Measurements from ENCODE around the gene HNF4A. TPM values are rescaled to one million over a fixed set of nuclear protein-coding genes. Genes with fewer than 3 reads are reported as not detected.

Gene HNF4A
- polyA plus RNA-seq, 1 donor, result 0.04 TPM

DNA sequence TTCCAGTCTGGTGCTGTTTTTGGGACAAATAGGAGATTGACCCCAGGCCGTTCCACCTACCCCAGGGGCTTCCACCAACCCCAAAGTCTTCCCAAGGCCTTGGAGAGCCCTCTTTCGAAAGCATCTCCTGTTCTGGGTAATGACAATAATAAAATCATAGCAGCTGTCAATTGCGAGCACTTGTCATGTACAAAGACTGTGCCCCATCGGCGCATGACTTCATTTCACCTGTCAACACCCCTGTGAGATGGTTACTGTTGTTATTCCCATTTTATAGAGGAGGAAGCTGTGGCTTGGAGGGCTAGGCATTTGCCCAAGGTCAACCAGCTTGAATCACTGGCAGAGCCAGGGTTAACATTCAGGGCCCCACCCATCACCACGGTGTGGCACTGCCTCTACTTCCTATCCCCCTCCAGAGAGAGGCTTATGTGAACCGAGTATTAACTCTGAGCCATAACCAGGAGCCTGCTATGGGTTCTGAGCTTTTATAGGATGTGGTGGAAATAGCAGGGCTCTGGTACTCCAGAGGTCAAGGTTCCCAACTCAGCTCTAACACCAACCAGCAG is 51.2 kb downstream of the HNF4A start:
- no peak for DNase-seq

DNA sequence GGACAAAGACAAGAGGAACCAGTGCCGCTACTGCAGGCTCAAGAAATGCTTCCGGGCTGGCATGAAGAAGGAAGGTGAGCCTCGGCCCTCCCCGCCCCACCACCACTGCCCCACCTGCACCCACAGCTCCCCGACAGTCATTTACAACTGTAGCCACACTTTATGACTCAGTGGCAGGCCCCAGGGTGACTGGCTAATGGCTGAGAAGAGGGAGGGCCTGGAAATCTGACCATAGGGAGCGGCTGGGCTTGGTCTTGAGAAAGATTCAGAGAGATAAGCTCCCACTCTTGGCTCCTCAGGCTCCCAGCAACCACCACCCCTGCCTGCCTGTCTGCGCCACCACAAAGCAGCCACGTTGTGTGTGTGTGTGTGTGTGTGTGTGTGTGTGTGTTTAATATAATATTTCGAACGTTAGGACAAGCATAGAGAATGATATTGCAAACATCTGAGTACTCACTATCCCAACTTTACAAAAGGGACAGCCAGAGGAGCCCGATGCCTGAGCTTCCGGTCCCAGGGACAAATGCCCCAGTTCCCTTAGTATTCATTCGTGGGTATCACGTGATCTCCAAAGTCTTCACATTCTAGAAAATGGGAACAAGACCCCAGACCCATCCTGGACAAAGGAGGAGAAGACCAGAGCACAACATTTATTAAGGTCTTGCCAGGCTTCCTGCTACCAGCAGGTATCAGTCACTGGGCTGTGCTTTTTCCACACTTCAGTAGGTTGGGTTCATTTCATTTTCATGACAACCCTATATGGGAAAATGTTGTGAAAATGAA is 52.1 kb downstream of the HNF4A start:
- no peak for DNase-seq

DNA sequence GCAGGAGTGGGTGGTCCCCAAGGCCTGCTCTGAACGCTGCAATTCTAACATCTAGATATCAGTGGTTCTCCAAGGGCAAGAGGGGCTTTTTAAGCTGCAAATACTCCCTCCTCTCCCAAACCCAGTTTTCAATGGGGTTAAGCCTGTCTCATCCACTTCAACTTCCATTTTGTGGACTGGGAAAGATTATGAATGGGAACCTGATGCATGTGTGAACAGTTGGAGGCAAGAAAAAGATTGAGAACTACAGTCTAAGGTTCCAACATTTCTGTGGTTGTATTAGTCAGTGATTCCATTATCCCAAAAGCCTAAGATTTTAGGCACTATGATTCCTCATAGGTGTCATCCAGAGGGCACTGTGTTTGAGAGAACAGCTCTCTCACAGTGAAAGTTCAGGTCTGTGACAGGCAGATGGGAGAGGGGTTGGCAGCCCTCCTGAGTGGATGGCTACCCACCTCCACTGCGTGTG is 53.7 kb downstream of the HNF4A start:
- no peak for DNase-seq

DNA sequence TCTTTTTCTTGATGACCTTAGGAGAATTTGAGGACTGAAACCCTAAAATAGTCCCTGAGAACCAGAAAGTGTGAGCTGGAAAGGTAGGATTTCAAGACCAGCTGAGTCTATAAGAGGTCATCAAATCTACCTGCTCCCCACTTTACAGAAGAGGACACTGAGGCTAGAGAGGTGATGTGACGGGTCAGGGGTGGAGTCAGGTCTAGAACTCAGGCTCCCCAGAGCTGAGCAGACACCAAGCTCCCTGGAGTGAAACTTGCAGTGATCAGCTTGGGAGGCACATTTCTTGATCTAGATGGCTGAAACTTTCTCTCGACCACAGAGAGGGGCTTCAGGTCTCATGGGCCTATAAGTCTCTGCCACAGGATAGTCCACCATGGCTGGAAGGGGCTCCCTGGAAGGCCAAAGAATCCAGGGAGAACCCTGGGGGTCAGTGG is 55.1 kb downstream of the HNF4A start:
- DNase-seq, result no peak

DNA sequence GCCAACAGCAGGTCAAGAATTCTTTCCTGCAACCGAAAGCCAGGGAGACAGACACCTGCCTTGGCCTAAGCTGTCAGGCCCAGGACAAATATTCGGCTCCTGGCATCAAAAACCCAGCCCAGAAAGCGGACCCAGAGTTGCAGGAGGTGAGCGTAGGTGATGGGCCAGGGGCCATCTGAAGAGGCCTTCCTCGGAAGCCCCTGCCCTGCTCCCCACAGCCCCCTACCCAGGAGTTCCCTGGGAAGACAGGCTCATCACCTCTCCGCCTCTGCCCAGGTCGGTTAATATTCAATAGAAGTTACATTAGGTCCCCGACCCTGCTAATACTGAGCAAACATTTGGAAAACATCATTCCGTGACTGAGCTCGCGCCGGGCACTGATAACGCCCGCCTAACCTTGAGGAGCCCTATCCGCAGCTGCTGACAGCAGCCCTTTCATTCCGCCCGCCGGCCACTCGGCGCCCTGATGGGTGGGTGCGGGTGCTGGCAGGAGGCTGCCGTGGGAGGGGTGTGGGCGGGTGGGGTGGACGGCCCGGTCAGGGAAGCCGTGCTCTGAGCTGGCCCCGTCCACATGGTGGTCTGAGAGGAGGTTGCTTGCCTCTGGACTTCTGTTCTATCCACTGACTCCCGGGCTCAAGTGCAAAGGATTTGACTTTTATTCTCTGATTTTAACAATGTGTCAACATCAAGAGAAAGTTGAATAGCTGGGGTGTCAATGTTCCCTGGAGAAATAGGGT is 55.7 kb downstream of the HNF4A start:
- DNase-seq, result no peak

DNA sequence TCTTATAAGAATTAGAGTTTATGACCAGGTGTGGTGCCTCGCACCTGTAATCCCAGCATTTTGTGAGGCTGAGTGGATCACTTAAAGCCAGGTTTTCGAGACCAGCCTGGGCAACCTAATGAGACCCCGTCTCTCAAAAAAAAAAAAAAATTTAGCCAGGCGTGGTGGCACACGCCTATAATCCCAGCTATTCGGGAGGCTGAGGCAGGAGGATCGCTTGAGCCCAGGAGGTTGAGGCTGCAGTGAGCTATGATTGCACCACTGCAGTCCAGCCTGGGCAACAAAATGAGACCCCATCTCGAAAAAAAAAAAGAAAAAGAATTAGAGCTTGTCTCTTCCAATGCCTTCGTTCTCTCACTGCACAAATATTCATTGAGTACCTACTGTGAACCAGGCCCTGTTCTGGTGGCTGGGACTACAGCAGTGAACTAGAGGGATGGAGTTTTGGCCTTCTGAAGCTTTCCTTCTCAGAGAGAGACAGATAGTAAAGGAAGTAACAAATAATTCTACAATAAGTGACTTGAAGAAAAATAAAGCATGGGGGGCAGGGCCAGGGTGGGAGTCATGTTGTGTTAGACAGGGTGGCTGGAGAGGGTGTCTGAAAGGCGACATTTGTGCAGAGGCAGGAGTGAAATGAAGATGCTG is 56.4 kb downstream of the HNF4A start:
- DNase-seq, result no peak

DNA sequence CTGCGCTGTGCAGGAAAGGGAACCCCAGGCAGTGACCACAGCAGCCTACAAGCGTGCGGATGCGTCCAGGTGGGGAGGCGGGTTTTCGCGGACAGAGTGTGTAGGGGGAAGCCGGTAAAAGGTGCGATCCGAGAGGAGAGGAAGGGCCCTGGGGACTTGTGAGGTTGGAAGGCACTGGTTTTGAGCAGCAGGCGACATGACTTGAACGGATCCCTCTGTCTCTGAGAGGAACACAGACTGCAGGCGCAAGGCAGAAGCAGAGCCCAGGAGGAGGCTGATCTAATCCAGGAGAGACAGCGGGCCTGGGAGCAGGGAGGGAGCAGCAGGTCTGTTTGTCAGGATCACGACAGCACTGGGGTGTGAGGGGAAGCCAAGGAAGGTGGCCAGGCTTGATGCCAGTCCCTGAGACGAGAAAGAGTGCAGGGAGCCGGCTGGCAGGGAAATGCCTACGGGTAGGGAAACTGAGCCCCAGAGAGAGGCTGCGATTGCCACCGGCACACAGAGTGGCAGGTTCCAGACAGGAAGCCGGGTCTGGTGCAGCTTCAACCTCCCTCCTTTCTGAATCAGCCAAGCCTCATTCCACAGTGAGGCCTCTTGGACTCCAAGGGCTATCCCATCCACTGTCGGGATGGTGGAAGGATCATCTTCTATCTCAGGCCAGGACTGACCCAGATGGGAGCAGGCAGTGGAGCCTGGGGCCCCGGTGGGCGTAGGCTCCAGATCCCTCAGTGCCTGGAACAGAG is 57.1 kb downstream of the HNF4A start:
- DNase-seq, result no peak

DNA sequence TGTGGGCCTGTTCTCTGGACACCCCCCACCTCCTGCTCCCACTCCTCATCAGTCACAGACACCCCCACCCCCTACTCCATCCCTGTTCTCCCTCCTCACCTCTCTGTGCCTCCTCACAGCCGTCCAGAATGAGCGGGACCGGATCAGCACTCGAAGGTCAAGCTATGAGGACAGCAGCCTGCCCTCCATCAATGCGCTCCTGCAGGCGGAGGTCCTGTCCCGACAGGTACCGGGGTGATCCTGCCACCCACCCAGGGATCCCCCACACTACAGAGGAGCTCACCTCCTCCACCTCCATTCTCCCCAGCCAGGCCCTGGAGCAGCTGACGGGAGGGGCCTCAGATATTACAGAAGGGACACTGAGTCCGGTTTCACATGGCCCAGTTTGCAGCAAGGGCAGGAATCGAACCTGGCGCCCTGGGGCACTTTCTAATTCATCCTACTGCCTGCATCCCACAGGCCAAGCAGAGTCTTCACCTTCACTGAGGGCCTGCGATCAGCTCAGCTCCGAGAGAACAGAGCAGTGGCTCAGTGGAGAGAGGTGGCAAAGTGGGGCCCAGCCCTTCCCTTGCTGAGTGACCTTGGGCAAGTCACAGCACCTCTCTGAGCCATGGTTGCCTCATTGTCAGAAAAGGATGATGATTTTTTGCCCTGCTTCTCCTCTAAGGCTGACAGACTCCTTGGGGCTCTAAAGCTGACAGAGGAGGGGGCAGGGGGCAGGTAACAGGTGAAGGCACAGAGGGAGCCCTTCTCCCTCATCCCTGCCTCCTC is 58.3 kb downstream of the HNF4A start:
- DNase-seq, result no peak

DNA sequence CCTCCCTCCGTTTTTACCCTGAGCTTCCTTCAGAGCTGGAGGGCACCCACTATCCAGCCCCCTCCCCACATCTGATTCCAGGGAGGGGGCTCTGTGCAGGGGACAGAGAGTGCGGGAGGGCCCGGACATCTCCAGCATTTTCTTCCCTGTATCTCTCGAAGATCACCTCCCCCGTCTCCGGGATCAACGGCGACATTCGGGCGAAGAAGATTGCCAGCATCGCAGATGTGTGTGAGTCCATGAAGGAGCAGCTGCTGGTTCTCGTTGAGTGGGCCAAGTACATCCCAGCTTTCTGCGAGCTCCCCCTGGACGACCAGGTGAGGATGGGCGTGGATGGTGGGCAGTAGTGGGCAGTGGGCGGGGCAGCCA is 58.8 kb downstream of the HNF4A start:
- no peak for DNase-seq

DNA sequence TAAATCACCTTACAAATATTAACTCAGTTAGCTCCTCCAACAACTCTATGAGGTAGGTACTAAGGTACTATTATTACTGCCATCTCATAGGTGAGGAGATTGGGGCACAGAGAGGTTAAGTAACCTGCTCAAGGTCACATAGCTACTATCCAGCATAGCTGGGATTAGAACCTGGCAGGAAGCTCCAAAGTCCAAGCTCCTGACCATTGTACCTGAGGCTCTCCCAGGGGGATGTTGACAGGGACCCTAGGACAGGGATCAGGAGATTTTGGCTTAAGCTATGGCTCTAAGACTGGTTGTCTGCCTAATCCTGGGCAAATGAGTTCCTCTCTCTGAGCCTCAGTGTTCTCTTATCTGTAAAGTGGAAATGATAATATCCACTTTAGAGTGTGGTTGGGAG is 59.3 kb downstream of the HNF4A start:
- DNase-seq, result no peak

DNA sequence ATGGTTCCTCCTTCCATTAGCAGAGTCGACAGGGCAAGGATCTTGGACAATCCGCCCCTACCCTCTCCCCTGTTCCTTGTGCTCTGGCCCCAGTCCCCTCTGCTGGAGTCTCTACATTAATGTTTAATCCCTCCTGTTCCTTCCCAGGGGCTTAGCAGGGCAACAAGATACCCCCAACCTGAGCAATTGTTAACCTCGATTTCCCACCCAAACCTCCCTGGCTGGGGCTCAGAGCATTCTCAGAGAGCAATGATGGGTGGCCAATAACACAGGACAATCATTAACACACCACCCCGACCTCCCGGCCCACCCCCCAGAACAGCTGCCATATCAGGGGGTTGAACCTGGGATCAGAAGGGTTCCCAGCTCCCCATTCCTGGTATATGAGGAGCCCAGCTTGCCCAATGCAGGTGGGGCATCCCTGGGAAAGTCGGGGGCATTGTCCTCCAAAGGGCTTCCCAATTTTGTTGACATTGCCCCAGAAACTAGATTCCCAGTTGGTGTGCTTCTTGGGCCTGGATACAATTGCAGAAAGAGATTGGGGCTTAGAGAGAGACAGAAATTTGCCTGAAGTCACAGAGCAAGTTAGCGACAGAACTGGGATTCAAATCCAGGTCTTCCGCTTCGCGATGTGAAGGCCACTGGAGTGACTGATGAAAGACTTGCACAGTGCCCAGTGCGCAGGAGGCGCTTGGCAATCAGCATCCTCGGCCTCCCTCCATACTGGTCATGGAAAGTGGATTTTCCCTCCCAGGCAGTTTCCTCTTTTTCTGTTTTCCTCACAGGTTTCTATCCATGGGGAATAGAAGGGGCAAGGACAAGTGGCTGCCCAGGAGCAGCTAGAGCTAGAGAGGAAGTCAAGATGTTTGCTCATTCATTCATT is 60.6 kb downstream of the HNF4A start:
- DNase-seq, result no peak

DNA sequence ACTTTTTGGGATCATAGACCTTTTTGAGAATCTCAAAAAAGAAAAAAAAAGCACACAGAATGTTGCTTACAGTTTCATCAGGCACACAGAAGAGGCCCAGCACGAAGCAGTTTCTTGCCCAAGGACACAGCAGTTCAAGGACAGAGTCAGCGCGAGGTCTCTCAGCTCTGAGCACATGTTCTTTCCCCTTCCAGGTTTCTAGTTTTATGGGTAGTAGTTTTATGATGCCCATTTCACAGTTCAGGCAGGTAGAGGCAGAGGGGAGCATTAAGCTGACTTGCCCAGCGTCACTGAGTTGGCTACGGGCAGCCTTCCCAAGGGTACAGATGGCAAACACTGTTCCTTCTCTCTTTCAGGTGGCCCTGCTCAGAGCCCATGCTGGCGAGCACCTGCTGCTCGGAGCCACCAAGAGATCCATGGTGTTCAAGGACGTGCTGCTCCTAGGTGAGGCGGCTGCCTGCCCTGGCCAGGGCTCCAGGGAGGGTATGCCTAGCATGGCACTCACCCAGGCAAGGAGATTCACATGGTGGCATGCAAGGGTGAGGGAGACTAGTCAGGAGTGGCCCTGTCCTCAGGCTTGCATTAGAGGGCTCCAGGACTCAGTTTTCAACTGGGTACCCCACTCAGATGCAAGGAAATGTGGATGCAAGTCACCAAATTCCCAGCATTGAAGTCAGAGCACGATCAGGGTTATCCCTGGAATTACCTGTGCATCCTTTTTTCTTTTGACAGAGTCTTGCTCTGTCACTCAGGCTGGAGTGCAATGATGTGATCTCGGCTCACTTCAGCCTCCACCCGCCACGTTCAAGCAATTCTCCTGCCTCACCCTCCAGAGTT is 62.8 kb downstream of the HNF4A start:
- no peak for DNase-seq

DNA sequence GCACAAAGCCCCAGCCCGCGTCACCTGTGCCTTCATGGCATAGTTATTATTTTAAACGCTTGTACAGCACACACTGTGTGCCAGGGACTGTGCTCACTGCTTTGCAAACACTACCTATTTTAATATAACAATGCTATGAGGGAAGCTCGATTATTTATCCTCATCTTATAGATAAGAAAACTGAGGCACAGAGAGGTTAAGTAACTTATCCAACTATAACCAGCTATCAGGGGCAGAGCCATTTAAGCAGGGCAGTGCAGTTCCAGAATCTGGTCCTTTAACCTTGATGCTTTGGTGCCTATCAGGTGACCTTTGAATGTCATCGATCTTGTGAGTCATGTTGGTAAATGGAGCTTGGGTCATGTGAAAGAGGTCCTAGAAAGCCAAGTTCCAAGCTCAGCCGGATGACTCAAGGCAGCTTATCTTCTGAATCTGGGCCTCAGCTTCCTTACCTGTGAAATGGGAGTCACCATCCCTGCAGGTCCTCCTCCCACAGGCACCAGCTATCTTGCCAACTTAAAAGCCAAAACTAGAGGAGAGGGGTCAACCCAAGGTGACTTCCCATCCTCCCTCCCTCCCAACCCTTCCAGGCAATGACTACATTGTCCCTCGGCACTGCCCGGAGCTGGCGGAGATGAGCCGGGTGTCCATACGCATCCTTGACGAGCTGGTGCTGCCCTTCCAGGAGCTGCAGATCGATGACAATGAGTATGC is 63.8 kb downstream of the HNF4A start:
- no peak for DNase-seq

DNA sequence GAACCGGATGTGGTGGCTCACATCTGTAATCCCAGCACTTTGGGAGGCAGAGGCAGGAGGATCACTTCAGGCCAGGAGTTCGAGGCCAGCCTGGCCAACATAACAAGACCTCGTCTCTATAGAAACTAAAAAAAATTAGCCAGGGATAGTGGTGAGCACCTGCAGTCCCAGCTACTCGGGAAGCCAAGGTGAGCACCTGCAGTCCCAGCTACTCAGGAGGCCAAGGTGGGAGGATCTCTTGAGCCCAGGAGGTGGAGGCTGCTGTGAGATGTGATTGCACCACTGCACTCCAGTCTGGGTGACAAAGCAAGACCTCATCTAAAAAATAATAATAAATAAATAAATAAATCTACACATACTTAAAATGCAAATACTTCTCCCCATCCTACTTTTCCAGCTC is 65.0 kb downstream of the HNF4A start:
- DNase-seq, result no peak

DNA sequence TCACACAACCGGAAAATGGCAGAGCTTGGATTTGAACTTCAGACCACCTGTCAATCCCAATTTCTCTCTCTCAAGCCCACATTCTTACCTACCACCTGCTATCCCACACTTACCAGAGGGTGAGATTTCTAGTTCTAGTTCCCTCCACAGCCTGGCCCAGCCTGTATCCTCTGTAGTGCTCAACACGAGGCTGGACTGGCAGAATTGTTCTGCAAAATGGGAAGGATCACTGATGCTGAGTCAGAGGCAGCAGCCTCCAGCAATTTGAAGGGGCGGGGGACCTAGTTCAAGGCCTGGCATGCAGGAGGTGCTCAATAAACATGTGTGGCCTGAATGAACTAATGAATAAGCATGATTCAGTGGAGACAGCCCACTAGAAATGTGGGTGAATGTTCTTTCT is 66.6 kb downstream of the HNF4A start:
- DNase-seq, result no peak

DNA sequence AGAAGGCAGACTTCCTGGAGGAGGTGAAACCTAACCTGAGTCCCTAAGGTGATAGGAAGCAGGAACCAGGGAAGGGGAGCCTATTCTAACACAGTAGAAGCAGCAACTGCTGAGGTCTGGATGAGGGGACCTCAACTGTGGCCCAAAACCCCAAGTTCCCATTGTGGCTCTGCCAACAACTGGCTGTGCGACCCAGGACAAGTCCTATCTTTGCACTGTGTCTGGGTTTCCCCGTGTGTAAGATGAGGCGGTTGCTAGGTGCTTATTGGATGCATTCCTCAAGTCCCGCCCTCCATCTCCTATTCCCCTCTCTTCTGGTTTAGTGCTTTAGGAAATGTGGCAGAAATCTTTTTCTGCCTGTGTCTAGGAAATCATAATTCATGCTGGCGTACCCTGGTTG is 68.0 kb downstream of the HNF4A start:
- no peak for DNase-seq

DNA sequence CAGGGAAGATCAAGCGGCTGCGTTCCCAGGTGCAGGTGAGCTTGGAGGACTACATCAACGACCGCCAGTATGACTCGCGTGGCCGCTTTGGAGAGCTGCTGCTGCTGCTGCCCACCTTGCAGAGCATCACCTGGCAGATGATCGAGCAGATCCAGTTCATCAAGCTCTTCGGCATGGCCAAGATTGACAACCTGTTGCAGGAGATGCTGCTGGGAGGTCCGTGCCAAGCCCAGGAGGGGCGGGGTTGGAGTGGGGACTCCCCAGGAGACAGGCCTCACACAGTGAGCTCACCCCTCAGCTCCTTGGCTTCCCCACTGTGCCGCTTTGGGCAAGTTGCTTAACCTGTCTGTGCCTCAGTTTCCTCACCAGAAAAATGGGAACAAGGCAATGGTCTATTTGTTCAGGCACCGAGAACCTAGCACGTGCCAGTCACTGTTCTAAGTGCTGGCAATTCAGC is 68.6 kb downstream of the HNF4A start:
- DNase-seq, result no peak

DNA sequence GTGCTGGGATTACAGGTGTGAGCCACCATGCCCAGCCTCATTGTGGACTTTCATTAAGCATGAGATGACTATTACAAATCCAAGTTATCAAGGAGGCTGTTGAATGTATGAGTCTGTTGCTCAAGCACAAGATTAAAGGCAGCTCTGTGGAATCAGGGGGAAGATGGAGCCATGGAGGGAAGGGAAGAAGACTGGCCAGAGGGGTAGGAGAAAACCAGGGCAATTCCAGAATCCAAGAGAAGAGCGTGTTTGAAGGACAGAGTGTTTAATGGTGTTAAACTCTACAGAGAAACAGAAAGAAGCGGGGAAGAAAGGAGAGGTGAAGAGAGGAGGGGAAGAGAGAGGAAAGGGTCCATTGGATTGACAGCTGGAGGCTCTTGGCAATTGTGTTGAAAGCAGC is 70.4 kb downstream of the HNF4A start:
- DNase-seq, result no peak

All from hindlimb muscle (tissue), 1 donor.